IPS-15b (cell line): Measurements from ENCODE around the gene GABPB1.

Experiments used
- H3K27me3 ChIP-seq: one replicate; pipeline ENCODE4 v1.6.1; 2013; ENCODE audit warnings: low read length; ENCODE audit not compliant: control insufficient read depth, insufficient read depth
- H3K36me3 ChIP-seq: one replicate; pipeline ENCODE4 v1.6.1; 2013; ENCODE audit warnings: low read length; ENCODE audit not compliant: control insufficient read depth, insufficient read depth
- H3K4me1 ChIP-seq: one replicate; pipeline ENCODE4 v1.6.1; 2013; ENCODE audit warnings: mild to moderate bottlenecking, low read length; ENCODE audit not compliant: control insufficient read depth, insufficient read depth
- H3K4me3 ChIP-seq: one replicate; pipeline ENCODE4 v1.5.1; 2013; ENCODE audit warnings: low read depth, low read length
- H3K9ac ChIP-seq: one replicate; pipeline ENCODE4 v1.6.1; 2013; ENCODE audit warnings: low read depth, mild to moderate bottlenecking, low read length
- H3K9me3 ChIP-seq: one replicate; pipeline ENCODE4 v1.6.1; 2013; ENCODE audit warnings: mild to moderate bottlenecking, low read length; ENCODE audit not compliant: control insufficient read depth, insufficient read depth

The GABPB1 gene

GRCh38 chr15:50304836-50305235 lies 50.2 kb downstream of the GABPB1 start:
- H3K36me3 ChIP-seq = peaks cover 3% of the 10 kb centered on the region

GRCh38 chr15:50302581-50302980 lies 52.4 kb downstream of the GABPB1 start:
- Histone ChIP-seq H3K36me3 (peaks cover 7% of the 10 kb centered on the region), H3K9me3 (no peaks in the 10 kb centered on the region), H3K4me1 (no peaks in the 10 kb centered on the region), H3K9ac (no peak overlapping the region), H3K4me3 (no peak overlapping the region), H3K27me3 (no peaks in the 10 kb centered on the region)

More at GRCh38 chr15:50304836-50305235, 50.2 kb downstream of the GABPB1 start:
- Histone ChIP-seq H3K4me1 (no peaks in the 10 kb centered on the region), H3K27me3 (no peaks in the 10 kb centered on the region), H3K9me3 (peaks cover 3% of the 10 kb centered on the region), H3K9ac (no peak overlapping the region), H3K4me3 (no peak overlapping the region)

- Histone ChIP-seq H3K27me3 (no peaks in the 10 kb centered on the region), H3K9me3 (no peaks in the 10 kb centered on the region), H3K4me3 (no peak overlapping the region), H3K9ac (no peak overlapping the region), H3K4me1 (no peaks in the 10 kb centered on the region), H3K36me3 (peaks cover 7% of the 10 kb centered on the region)
Observed at GRCh38 chr15:50298340-50298739, 56.7 kb downstream of the GABPB1 start.

GRCh38 chr15:50295966-50296365 lies 59.0 kb downstream of the GABPB1 start:
- H3K36me3 ChIP-seq = peaks cover 4% of the 10 kb centered on the region
- H3K9me3 ChIP-seq = no peaks in the 10 kb centered on the region
- H3K9ac ChIP-seq = no peak overlapping the region
- H3K4me1 ChIP-seq = no peaks in the 10 kb centered on the region
- no peaks in the 10 kb centered on the region for H3K27me3 ChIP-seq
- H3K4me3 ChIP-seq = no peak overlapping the region

- Histone ChIP-seq H3K27me3 (no peaks in the 10 kb centered on the region), H3K4me1 (no peaks in the 10 kb centered on the region), H3K36me3 (no peaks in the 10 kb centered on the region), H3K9ac (no peak overlapping the region), H3K4me3 (no peak overlapping the region), H3K9me3 (no peaks in the 10 kb centered on the region)
Observed at GRCh38 chr15:50289749-50290148, 65.2 kb downstream of the GABPB1 start.

GRCh38 chr15:50287324-50288116 lies 67.5 kb downstream of the GABPB1 start:
- no peaks in the 10 kb centered on the region for H3K9me3 ChIP-seq
- no peak overlapping the region for H3K4me3 ChIP-seq
- H3K9ac ChIP-seq = no peak overlapping the region
- no peaks in the 10 kb centered on the region for H3K27me3 ChIP-seq
- H3K36me3 ChIP-seq = no peaks in the 10 kb centered on the region
- no peaks in the 10 kb centered on the region for H3K4me1 ChIP-seq

GRCh38 chr15:50281427-50281826 lies 73.6 kb downstream of the GABPB1 start:
- Histone ChIP-seq H3K4me1 (no peaks in the 10 kb centered on the region), H3K9ac (no peak overlapping the region), H3K27me3 (no peaks in the 10 kb centered on the region), H3K4me3 (no peak overlapping the region), H3K9me3 (no peaks in the 10 kb centered on the region), H3K36me3 (no peaks in the 10 kb centered on the region)

GRCh38 chr15:50280271-50280670 lies 74.7 kb downstream of the GABPB1 start:
- no peaks in the 10 kb centered on the region for H3K36me3 ChIP-seq
- no peaks in the 10 kb centered on the region for H3K4me1 ChIP-seq
- H3K9ac ChIP-seq = no peak overlapping the region
- no peaks in the 10 kb centered on the region for H3K9me3 ChIP-seq
- no peaks in the 10 kb centered on the region for H3K27me3 ChIP-seq
- H3K4me3 ChIP-seq = no peak overlapping the region

GRCh38 chr15:50278496-50278895 lies 76.5 kb downstream of the GABPB1 start:
- no peaks in the 10 kb centered on the region for H3K36me3 ChIP-seq
- no peaks in the 10 kb centered on the region for H3K4me1 ChIP-seq
- H3K9me3 ChIP-seq = no peaks in the 10 kb centered on the region
- no peaks in the 10 kb centered on the region for H3K27me3 ChIP-seq
- H3K4me3 ChIP-seq = no peak overlapping the region
- no peak overlapping the region for H3K9ac ChIP-seq

- Histone ChIP-seq H3K4me3 (no peak overlapping the region), H3K9ac (no peak overlapping the region), H3K4me1 (no peaks in the 10 kb centered on the region), H3K36me3 (no peaks in the 10 kb centered on the region), H3K9me3 (no peaks in the 10 kb centered on the region), H3K27me3 (no peaks in the 10 kb centered on the region)
Observed at GRCh38 chr15:50277370-50277769, 77.6 kb downstream of the GABPB1 start.

- no peak overlapping the region for H3K9ac ChIP-seq
- no peaks in the 10 kb centered on the region for H3K4me1 ChIP-seq
- no peak overlapping the region for H3K4me3 ChIP-seq
- no peaks in the 10 kb centered on the region for H3K27me3 ChIP-seq
- no peaks in the 10 kb centered on the region for H3K9me3 ChIP-seq
- no peaks in the 10 kb centered on the region for H3K36me3 ChIP-seq
Observed at GRCh38 chr15:50275908-50276307, 79.1 kb downstream of the GABPB1 start.

GRCh38 chr15:50275091-50275490 lies 79.9 kb downstream of the GABPB1 start:
- H3K9ac ChIP-seq = no peak overlapping the region
- H3K4me3 ChIP-seq = no peak overlapping the region
- no peaks in the 10 kb centered on the region for H3K36me3 ChIP-seq
- H3K9me3 ChIP-seq = no peaks in the 10 kb centered on the region
- H3K27me3 ChIP-seq = no peaks in the 10 kb centered on the region
- no peaks in the 10 kb centered on the region for H3K4me1 ChIP-seq
